Measurements from ENCODE around the gene COL25A1. TPM values are rescaled to one million over a fixed set of nuclear protein-coding genes. Genes with fewer than 3 reads are reported as not detected.

Gene COL25A1
- total RNA-seq, 1 experiment from 2014 or later: not detected

DNA sequence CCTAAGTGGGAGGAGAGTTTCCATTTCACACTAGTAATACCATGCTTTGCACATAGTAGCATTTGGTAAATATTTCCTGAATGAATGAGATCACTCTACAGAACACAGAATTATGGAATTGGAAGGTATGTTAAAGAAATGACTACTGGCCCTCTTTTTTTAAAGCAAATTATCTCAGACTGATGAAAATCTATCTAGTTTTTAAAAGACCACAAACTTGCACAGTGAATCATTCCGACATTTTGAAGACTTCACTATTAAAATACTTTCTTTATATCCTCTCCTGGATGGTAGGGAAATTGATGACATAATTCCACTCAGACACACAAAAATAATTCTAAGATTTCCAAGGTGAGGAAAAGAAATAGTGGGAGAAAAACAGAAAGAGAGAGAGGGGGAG is 471.2 kb downstream of the COL25A1 start:
- CTCF ChIA-PET: no interaction called here
- no peak overlapping the region for H3K4me3 Mint-ChIP-seq (ENCODE audit: low read depth, unreplicated experiment)
- no peaks in the 10 kb centered on the region for H3K4me1 Mint-ChIP-seq (ENCODE audit: low read depth, unreplicated experiment)
- no peaks in the 10 kb centered on the region for H3K36me3 Mint-ChIP-seq (ENCODE audit: insufficient read depth, unreplicated experiment)
- H3K9me3 Mint-ChIP-seq (ENCODE audit: low read depth, unreplicated experiment): no peaks in the 10 kb centered on the region
- TF ChIP-seq, protein P1, sequence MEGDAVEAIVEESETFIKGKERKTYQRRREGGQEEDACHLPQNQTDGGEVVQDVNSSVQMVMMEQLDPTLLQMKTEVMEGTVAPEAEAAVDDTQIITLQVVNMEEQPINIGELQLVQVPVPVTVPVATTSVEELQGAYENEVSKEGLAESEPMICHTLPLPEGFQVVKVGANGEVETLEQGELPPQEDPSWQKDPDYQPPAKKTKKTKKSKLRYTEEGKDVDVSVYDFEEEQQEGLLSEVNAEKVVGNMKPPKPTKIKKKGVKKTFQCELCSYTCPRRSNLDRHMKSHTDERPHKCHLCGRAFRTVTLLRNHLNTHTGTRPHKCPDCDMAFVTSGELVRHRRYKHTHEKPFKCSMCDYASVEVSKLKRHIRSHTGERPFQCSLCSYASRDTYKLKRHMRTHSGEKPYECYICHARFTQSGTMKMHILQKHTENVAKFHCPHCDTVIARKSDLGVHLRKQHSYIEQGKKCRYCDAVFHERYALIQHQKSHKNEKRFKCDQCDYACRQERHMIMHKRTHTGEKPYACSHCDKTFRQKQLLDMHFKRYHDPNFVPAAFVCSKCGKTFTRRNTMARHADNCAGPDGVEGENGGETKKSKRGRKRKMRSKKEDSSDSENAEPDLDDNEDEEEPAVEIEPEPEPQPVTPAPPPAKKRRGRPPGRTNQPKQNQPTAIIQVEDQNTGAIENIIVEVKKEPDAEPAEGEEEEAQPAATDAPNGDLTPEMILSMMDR (IDR thresholded peaks at IDR 0.05; ENCODE audit: unreplicated experiment): no peak
- no TSS peak for BruUV-seq (replicated peaks)
- no peak overlapping the region for H3K27ac Mint-ChIP-seq (ENCODE audit: unreplicated experiment)
- intact Hi-C loops (cut with micrococcal nuclease; ENCODE audit: unreplicated experiment): no loop called here
- no peaks in the 10 kb centered on the region for H3K27me3 Mint-ChIP-seq (ENCODE audit: unreplicated experiment)
- DNase-seq: no peak

DNA sequence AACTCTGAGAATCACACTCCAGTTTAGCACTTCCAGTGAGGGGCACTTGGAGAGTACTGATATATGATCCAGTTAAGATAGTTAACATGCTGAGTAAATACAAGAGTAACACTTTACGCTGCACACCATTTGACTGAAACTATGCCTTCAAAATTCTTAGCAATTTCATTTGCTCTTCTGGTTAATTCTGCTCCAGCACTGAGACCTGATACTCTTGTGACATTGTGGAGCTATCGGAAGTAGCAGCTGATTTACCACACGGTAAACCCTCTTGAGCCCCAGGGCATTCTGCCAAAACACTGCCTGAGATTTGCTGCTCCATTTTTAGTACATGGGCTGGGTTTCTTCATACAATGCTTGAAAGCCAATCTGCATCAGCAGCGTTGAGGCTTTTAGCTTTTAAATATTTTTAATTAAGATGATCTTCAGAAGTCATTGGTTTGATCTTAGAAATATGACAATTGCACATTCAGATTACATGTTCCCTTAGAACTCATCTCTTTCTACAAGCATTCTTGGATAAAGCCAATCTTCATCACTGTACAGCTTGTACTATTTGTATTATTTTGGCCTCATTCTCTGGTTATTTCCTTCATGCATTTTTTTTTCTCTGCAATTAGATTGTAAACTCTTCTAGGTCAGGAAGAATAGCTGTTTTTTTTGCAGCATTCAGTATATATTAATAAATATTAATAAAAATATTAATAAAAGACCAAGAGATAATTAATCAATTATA is 471.8 kb downstream of the COL25A1 start:
- H3K36me3 Mint-ChIP-seq (ENCODE audit: insufficient read depth, unreplicated experiment): no peaks in the 10 kb centered on the region
- no peak for DNase-seq
- H3K4me3 Mint-ChIP-seq (ENCODE audit: low read depth, unreplicated experiment): no peak overlapping the region
- no peaks in the 10 kb centered on the region for H3K9me3 Mint-ChIP-seq (ENCODE audit: low read depth, unreplicated experiment)
- H3K27me3 Mint-ChIP-seq (ENCODE audit: unreplicated experiment): no peaks in the 10 kb centered on the region
- TF ChIP-seq, protein P1 (IDR thresholded peaks at IDR 0.05; ENCODE audit: unreplicated experiment): no peak
- CTCF ChIA-PET: no interaction called here
- BruUV-seq (replicated peaks): no TSS peak
- no peak overlapping the region for H3K27ac Mint-ChIP-seq (ENCODE audit: unreplicated experiment)
- intact Hi-C loops (cut with micrococcal nuclease; ENCODE audit: unreplicated experiment): no loop called here
- H3K4me1 Mint-ChIP-seq (ENCODE audit: low read depth, unreplicated experiment): no peaks in the 10 kb centered on the region

DNA sequence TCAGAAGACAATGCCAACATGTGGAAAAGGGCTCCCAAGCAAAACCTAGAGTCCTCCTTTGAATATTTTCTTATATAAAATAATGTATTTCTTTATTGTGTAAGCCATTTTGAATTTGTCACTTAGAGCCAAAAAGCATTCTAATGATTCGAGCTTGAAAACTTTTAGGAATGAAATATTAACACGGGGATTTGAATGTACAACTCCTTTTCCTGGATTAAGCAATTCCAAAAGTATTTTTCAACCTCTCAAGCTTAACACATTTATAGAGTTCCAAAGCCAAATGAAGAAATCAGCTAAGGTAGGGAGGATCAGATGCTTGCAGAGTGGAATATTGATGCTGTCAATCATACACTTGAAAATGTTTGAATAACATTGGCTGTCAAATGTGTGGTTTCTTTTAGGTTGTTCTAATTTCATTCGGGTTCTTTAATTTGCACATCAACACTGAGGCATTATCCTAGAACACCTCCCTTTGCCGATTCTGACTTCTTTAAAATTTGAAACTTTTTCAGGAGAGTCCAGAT is 472.4 kb downstream of the COL25A1 start:
- no peak overlapping the region for H3K4me3 Mint-ChIP-seq (ENCODE audit: low read depth, unreplicated experiment)
- CTCF ChIA-PET: no interaction called here
- no peak for DNase-seq
- H3K27ac Mint-ChIP-seq (ENCODE audit: unreplicated experiment): no peak overlapping the region
- intact Hi-C loops (cut with micrococcal nuclease; ENCODE audit: unreplicated experiment): no loop called here
- H3K36me3 Mint-ChIP-seq (ENCODE audit: insufficient read depth, unreplicated experiment): no peaks in the 10 kb centered on the region
- H3K27me3 Mint-ChIP-seq (ENCODE audit: unreplicated experiment): no peaks in the 10 kb centered on the region
- H3K9me3 Mint-ChIP-seq (ENCODE audit: low read depth, unreplicated experiment): no peaks in the 10 kb centered on the region
- TF ChIP-seq, protein P1 (IDR thresholded peaks at IDR 0.05; ENCODE audit: unreplicated experiment): no peak
- no peaks in the 10 kb centered on the region for H3K4me1 Mint-ChIP-seq (ENCODE audit: low read depth, unreplicated experiment)
- no TSS peak for BruUV-seq (replicated peaks)

DNA sequence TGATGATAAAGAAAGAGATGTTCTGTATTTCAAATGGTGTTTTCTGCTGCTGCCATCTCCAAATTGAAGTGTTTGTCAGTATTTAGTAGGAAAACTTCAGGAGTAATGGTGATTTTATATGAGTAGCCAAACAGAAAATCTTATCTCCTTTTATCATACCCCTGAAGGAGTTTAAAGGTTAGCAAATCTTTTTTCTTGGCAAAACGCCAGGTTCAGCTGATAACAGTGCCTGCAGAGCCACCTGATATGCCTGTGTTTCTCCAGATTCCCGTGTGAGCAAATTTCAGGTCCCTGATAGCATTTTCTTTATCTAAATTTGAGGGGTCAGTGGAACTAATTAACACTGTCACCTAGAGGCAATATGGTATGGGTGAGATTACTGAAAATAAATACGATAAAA is 473.8 kb downstream of the COL25A1 start:
- H3K36me3 Mint-ChIP-seq (ENCODE audit: insufficient read depth, unreplicated experiment): no peaks in the 10 kb centered on the region
- no TSS peak for BruUV-seq (replicated peaks)
- CTCF ChIA-PET: no interaction called here
- no peaks in the 10 kb centered on the region for H3K9me3 Mint-ChIP-seq (ENCODE audit: low read depth, unreplicated experiment)
- no peak for DNase-seq
- TF ChIP-seq, protein P1 (IDR thresholded peaks at IDR 0.05; ENCODE audit: unreplicated experiment): no peak
- intact Hi-C loops (cut with micrococcal nuclease; ENCODE audit: unreplicated experiment): no loop called here
- H3K4me3 Mint-ChIP-seq (ENCODE audit: low read depth, unreplicated experiment): no peak overlapping the region
- H3K27ac Mint-ChIP-seq (ENCODE audit: unreplicated experiment): no peak overlapping the region
- H3K4me1 Mint-ChIP-seq (ENCODE audit: low read depth, unreplicated experiment): no peaks in the 10 kb centered on the region
- no peaks in the 10 kb centered on the region for H3K27me3 Mint-ChIP-seq (ENCODE audit: unreplicated experiment)
